ENCODE results near the gene PPP2R5C. TPM values are rescaled to one million over a fixed set of nuclear protein-coding genes. Genes with fewer than 3 reads are reported as not detected.

PPP2R5C gene
- total RNA-seq, 1 experiment from 2014 or later, result 93.0 TPM

DNA sequence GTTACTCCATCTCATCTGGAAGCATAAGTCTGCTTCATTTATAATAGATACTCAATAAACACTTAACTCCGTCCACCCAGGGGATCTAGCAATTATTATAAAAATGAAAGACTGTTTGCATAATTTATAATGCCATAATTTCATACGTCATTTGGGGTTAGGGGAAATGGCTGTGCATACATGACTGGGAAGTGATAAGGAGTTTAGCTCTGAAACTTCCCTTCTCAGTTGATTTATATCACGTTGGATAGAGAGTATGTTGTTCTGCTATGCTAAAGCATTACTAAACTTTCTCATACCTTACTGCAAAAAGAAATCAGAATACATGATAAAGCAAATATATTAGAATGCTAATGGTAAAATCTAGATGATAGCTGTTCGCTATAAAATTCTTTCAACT lies 112.5 kb downstream of the PPP2R5C start:
- H3K9ac ChIP-seq (ENCODE audit: extremely low read depth, insufficient read length, low read length), result no peak overlapping the region
- TF ChIP-seq, protein P1, sequence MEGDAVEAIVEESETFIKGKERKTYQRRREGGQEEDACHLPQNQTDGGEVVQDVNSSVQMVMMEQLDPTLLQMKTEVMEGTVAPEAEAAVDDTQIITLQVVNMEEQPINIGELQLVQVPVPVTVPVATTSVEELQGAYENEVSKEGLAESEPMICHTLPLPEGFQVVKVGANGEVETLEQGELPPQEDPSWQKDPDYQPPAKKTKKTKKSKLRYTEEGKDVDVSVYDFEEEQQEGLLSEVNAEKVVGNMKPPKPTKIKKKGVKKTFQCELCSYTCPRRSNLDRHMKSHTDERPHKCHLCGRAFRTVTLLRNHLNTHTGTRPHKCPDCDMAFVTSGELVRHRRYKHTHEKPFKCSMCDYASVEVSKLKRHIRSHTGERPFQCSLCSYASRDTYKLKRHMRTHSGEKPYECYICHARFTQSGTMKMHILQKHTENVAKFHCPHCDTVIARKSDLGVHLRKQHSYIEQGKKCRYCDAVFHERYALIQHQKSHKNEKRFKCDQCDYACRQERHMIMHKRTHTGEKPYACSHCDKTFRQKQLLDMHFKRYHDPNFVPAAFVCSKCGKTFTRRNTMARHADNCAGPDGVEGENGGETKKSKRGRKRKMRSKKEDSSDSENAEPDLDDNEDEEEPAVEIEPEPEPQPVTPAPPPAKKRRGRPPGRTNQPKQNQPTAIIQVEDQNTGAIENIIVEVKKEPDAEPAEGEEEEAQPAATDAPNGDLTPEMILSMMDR (conservative IDR thresholded peaks at IDR 0.05), result no peak
- no peak overlapping the region for H3K23ac ChIP-seq (ENCODE audit: insufficient read length, low read depth, low read length)
- no peak overlapping the region for H3K4ac ChIP-seq (ENCODE audit: low read depth, low read length)
- H3T11ph ChIP-seq (ENCODE audit: low read length), result no peak overlapping the region
- no peaks in the 10 kb centered on the region; the same call in 1 of the 2 replicates for H3K4me1 ChIP-seq (ENCODE audit: insufficient read depth, low read length)
- no peaks in the 10 kb centered on the region for H3K79me2 ChIP-seq (ENCODE audit: insufficient read depth, low read length)
- H3K56ac ChIP-seq (ENCODE audit: insufficient read length, low read depth, low read length), result no peak overlapping the region
- WGBS (ENCODE audit: extremely low coverage, insufficient read length, low lambda C conversion rate), result no CpG with 5 or more reads among the region's 4 CpGs
- H3K4me2 ChIP-seq (ENCODE audit: insufficient read depth, insufficient read length, low read length), result no peak overlapping the region
- peaks cover 6% of the 10 kb centered on the region for H3K79me1 ChIP-seq (ENCODE audit: insufficient read depth, low read depth, low read length, poor library complexity, severe bottlenecking)
- DNase-seq, result no peak
- Mint-ChIP-seq H3K4me1 (peaks cover 0 to 2% of the 10 kb centered on the region in 2 experiments; a peak in 1 of 4 replicates), H3K9me3 (no peaks in the 10 kb centered on the region), H3K27me3 (ENCODE audit: low read depth) (no peaks in the 10 kb centered on the region), H3K27ac (no peak overlapping the region), H3K4me3 (no peak overlapping the region), H3K36me3 (ENCODE audit: insufficient read depth in 1 of 3, low read depth in 3 of 3) (no peaks in the 10 kb centered on the region)
- H4K20me1 ChIP-seq (ENCODE audit: control insufficient read depth, insufficient read depth, insufficient read length), result no peaks in the 10 kb centered on the region
- no peaks in the 10 kb centered on the region for H3K27me3 ChIP-seq (ENCODE audit: insufficient read depth, low read length)
- H2BK120ac ChIP-seq (ENCODE audit: low read depth, low read length, poor library complexity, severe bottlenecking), result no peak overlapping the region
- H4K8ac ChIP-seq (replicated peaks; ENCODE audit: insufficient read length, low read depth, low read length), result no peak overlapping the region
- no peak overlapping the region for H2AFZ ChIP-seq (ENCODE audit: low read length)
- H2BK5ac ChIP-seq (ENCODE audit: insufficient read length, low read length), result no peak overlapping the region
- no peak overlapping the region for H2AK5ac ChIP-seq (ENCODE audit: insufficient read length, low read length)
- no peak overlapping the region for H2BK15ac ChIP-seq (ENCODE audit: low read depth, low read length)
- H3K27ac ChIP-seq (ENCODE audit: insufficient read length, low read depth, low read length), result no peak overlapping the region
- H2BK12ac ChIP-seq (ENCODE audit: insufficient read length, low read depth, low read length), result no peak overlapping the region
- H3K18ac ChIP-seq (ENCODE audit: insufficient read length, low read depth, low read length), result no peak overlapping the region
- no peaks in the 10 kb centered on the region for H3K23me2 ChIP-seq (ENCODE audit: insufficient read length, low read depth, low read length, poor library complexity, severe bottlenecking)
- no peak overlapping the region for H2BK20ac ChIP-seq (ENCODE audit: low read depth, low read length, poor library complexity, severe bottlenecking)
- no peak overlapping the region for H4K91ac ChIP-seq (ENCODE audit: insufficient read length, low read depth, low read length)
- H3K9me3 ChIP-seq (ENCODE audit: control insufficient read depth, low read depth, low read length), result no peaks in the 10 kb centered on the region
- H3K14ac ChIP-seq (ENCODE audit: insufficient read depth, low read length), result no peak overlapping the region
- no peak overlapping the region for H4K5ac ChIP-seq (ENCODE audit: insufficient read length, low read depth, low read length)
